GM23248 (cell line): ENCODE data around the gene FBXW11.

ENCODE experiments used
- EZH2 ChIP-seq: fragments of 200-600 bp; sonication (generic); IDR thresholded peaks from 2 replicates; pipeline ENCODE4 v1.6.1; 2018; ENCODE audit warnings: antibody characterized with exemption, mild to moderate bottlenecking; ENCODE audit not compliant: insufficient read depth, poor library complexity, severe bottlenecking
- EZH2phosphoT487 ChIP-seq: fragments of 200-600 bp; sonication (generic); IDR thresholded peaks from 2 replicates; pipeline ENCODE4 v1.6.1; 2018; ENCODE audit warnings: antibody characterized with exemption, moderate library complexity, mild to moderate bottlenecking, low read depth; ENCODE audit not compliant: insufficient read depth

DNA sequence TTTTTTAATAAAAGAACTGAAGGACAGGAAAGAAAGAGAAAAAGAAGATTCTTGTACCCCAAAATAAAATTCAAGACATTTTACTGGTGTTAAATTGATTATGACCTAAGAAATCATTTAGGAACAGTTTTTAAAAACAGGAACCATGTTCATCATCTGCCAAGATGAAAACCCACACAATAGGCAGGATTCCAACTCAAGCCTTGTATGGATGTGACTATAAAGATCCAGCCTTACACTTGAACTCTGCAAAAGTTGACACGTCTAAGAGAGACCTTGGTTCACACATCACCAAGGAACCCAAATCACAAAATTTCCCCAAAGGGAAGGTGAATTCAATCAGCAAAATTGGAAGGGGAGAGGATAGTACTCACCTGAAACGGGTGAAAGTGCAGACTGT, 138.2 kb downstream of the FBXW11 start:
- no peak for TF ChIP-seq EZH2
- no peak for TF ChIP-seq EZH2phosphoT487
